Hematopoietic multipotent progenitor cell treated with erythropoietin and hydrocortisone succinate and interleukin-3 and kit ligand, for 15 days (in vitro differentiated cells): Measurements from ENCODE around the gene SGPP2.
A peak's percentile ranks its signal among the peaks of the same experiment; 100 is the strongest.

Experiments used
- DNase-seq: peaks from one replicate; pipeline ENCODE4 v3.0.0-alpha.2; 2015; ENCODE audit warnings: low spot score

SGPP2 gene

GRCh38 chr2:222525811-222526210 is 101.5 kb downstream of the SGPP2 start:
- DNase-seq = no peak

- no peak for DNase-seq
Measured at GRCh38 chr2:222526480-222527277, 102.3 kb downstream of the SGPP2 start.

GRCh38 chr2:222532315-222532714 is 108.0 kb downstream of the SGPP2 start:
- DNase-seq = no peak

GRCh38 chr2:222535477-222535876 is 111.1 kb downstream of the SGPP2 start:
- no peak for DNase-seq

DNA sequence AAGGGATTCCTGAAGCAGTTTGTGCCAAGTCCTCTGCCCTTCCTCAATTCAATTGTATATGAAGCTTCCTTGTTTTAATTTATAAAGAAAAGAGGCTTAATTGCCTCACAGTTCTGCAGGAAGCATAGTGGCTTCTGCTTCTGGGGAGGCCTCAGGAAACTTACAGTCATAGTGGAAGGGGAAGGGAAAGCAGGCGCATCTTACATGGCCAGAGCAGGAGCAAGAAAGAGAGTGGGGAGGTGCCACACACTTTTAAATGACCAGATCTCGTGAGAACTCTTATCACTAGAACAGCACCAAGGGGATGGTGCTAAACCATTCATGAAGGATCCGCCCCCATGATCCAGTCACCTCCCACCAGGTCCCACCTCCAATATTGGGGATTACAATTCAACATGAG is 114.2 kb downstream of the SGPP2 start:
- DNase-seq = no peak

GRCh38 chr2:222544661-222545060 is 120.3 kb downstream of the SGPP2 start:
- DNase-seq = no peak

GRCh38 chr2:222545823-222546795 is 121.8 kb downstream of the SGPP2 start:
- no peak for DNase-seq

DNA sequence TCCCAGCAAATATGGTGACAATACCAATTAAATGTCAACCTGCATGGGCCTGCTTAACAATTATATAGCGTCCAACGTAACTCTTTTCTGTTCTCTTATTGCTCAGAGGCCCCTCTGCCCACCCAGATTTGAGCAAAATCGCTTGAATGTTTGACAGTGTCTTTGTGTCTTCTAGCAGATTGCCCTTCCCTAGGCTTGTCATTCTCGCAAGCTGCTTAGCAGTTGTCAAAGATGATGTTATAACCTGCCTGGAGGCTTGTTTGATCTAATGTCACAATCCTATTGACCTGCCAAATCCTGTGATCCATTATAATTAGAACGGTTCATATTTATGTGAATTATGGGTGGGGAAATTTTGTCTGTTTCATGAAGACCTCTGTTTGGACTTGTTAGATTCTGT is 122.7 kb downstream of the SGPP2 start:
- no peak for DNase-seq

- no peak for DNase-seq
Measured at GRCh38 chr2:222548992-222549391, 124.6 kb downstream of the SGPP2 start.

DNA sequence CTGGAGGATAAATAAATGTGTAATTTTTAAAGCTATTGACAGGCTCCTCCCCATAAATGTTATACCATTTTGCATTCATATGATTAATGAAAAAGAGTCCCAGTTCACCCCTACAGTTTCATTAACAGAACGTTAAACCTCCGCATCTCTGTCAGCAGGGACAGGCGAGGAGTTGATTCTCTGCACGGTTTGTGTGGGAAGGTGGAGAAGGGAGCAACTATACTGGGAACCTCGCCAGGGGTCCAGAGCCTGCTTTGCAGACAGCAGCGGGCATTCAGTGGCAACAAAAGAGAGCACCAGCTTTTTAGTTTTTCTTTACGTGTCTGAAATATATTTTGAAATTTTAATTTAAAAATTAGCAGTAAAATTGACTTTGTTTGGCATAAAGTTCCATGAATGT is 130.2 kb downstream of the SGPP2 start:
- DNase-seq = no peak

- no peak for DNase-seq
Measured at GRCh38 chr2:222561151-222561550, 136.8 kb downstream of the SGPP2 start.

DNA sequence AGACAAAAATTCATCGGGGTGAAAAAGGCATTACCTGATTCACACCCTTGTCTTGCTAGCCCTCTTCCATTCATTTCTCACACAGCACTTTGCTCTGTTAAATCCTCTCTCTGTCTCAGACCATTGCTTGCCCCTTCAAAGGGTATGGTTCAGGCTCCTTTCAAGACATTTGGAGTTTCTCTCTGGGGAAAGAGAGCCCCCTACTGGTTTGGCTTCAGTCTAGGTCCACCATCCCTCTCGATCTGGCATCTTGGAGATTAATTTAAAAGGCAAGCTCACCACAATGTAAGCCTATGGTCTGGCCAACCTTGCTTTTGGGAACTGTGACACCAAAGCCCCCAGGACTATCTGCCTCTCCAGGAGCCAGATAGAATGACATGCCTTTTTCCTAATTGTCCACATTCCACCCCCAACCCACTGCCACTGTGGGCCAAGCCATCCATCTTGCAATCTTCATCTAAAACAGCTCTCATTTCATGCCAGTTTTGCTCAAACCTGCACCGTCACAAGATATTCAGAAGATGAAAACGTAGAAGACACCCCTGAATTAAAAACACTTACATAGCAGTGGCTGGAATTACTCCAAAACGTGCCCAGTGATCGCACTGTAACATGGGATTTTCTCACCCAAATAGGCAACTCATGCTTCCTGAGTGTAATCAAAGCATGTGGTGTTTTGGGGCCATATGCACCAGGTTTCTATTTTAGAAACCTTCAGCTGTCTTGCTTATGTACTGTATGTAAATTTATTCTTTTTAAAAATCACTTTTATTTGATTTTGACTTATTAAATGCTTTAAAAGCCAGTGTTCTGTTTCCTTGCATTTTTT is 137.7 kb downstream of the SGPP2 start:
- DNase-seq = peak; percentile 51

- no peak for DNase-seq
Measured at GRCh38 chr2:222563106-222563718, 138.9 kb downstream of the SGPP2 start.

GRCh38 chr2:222563936-222564335 is 139.6 kb downstream of the SGPP2 start:
- DNase-seq = no peak

GRCh38 chr2:222566229-222566628 is 141.9 kb downstream of the SGPP2 start:
- DNase-seq = no peak

DNA sequence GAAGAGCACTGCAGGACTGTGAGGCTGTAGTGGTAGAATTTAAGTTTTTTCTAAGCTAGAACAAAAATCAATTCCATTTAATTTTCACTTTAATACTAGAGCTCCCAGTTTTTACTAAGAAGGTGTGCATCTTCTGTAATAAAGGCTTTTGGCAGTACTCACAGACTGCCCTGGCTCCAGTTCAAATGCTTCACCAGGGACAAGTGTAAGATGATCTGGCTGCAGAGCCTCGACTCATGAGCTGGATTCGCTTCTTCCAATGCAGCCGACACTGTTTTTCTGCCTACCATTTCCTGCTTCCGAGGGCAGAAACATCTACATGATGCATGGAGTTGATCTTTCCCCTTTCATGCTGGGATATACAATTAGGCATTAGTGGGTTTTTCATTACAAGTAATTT is 144.5 kb downstream of the SGPP2 start:
- no peak for DNase-seq

DNA sequence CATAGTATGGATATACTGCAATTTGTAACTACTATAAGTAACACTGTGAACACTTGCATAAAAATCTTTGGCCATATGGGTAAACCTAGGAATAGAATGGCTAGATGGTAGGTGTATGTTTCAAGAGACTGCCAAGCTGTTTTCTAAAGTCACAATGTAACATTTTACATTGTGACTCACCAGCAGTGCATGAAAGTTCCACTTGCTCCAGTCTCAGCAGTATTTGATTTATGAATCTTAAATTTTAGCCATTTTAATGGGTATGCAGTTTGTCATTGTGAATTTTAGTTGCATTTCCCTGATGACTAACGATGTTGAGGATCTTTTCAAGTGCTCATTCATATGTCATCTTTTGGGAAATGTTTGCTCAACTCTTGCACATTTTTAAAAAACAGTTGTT is 145.5 kb downstream of the SGPP2 start:
- DNase-seq = no peak

- DNase-seq = no peak
Measured at GRCh38 chr2:222572264-222572721, 147.9 kb downstream of the SGPP2 start.

GRCh38 chr2:222572751-222573174 is 148.4 kb downstream of the SGPP2 start:
- DNase-seq = peak; percentile 70

DNA sequence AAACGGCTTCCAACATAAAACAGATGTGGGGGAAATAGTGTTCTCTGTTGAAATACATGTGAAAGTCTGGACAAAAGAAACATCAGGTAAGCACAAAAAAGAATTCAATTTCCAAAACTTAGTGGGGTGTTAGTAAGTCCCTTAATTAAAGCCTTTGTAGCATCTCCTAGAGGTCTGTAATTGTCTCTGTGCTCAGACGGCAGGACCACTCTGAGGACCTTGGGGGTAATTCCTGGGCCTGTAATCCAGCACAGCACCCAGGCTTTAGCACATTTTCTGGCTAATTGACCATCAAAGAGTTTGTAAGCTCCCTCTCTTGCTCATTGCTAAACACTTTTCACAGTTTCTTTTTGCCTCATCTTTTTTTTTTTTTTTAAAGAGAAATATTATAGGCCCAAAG is 151.3 kb downstream of the SGPP2 start:
- DNase-seq = no peak
